DND-41 (cell line): Measurements from ENCODE around the gene UBASH3B.
"Not testable (repeated sequence)": the region's sequence is repeated elsewhere in the genome, so short reads cannot be mapped to it uniquely, and the experiment has no call there.

Experiments used
- ATAC-seq: fragments of 200-7000 bp; cut with Tn5 transposase; 3 replicates; pipeline ENCODE4 v1.9.1; 2021; ENCODE audit warnings: low read depth; ENCODE audit not compliant: insufficient read depth
- DNase-seq: peaks from one replicate; pipeline ENCODE4 v3.0.0-alpha.2; 2020
- H2AFZ ChIP-seq: 2 replicates; pipeline ENCODE4 v1.6.0; 2012; ENCODE audit warnings: low read depth, low read length
- H3K27ac ChIP-seq: 2 replicates; pipeline ENCODE4 v1.5.1; 2012; ENCODE audit warnings: low read length, inconsistent platforms
- H3K27me3 ChIP-seq: fragments of 200-600 bp; sonication (generic); 2 replicates; pipeline ENCODE4 v1.6.0; 2012; ENCODE audit warnings: low read length, mild to moderate bottlenecking, inconsistent platforms; ENCODE audit not compliant: insufficient read depth, poor library complexity
- H3K36me3 ChIP-seq: 2 replicates; pipeline ENCODE4 v1.5.1; 2012; ENCODE audit warnings: low read length, inconsistent platforms; ENCODE audit not compliant: insufficient read depth
- H3K4me1 ChIP-seq: 2 replicates; pipeline ENCODE4 v1.5.1; 2012; ENCODE audit warnings: mild to moderate bottlenecking, low read length; ENCODE audit not compliant: insufficient read depth
- H3K4me2 ChIP-seq: 2 replicates; pipeline ENCODE4 v1.6.0; 2012; ENCODE audit warnings: mild to moderate bottlenecking, moderate library complexity, low read length, inconsistent platforms; ENCODE audit not compliant: insufficient read depth
- H3K4me3 ChIP-seq, 2 experiments: fragments of 200-600 bp in 1 of 2; shearing (Covaris generic) in 1 of 2; 2 replicates each; pipeline ENCODE4 v1.5.1; 2012 to 2016; ENCODE audit warnings: inconsistent platforms in 2 of 2, low read length in 2 of 2, mild to moderate bottlenecking in 2 of 2, low read depth in 1 of 2, moderate library complexity in 1 of 2
- H3K79me2 ChIP-seq: 2 replicates; pipeline ENCODE4 v1.6.0; 2012; ENCODE audit warnings: low read length, inconsistent platforms; ENCODE audit not compliant: insufficient read depth
- H3K9ac ChIP-seq: 2 replicates; pipeline ENCODE4 v1.6.0; 2012; ENCODE audit warnings: low read depth, mild to moderate bottlenecking, inconsistent platforms, low read length, moderate library complexity
- H3K9me3 ChIP-seq: 2 replicates; pipeline ENCODE4 v1.5.1; 2012; ENCODE audit warnings: low read length, moderate library complexity, mild to moderate bottlenecking, inconsistent platforms; ENCODE audit not compliant: insufficient read depth, severe bottlenecking
- H4K20me1 ChIP-seq: 2 replicates; pipeline ENCODE4 v1.6.0; 2012; ENCODE audit warnings: low read length; ENCODE audit not compliant: insufficient read depth
- EZH2 ChIP-seq: IDR thresholded peaks from 3 replicates; pipeline ENCODE4 v1.6.1; 2012; ENCODE audit warnings: borderline replicate concordance, low read depth, mild to moderate bottlenecking, moderate library complexity, low read length, inconsistent platforms; ENCODE audit not compliant: severe bottlenecking
- TF ChIP-seq, protein P1 (sequence below): IDR thresholded peaks from 2 replicates; pipeline ENCODE4 v1.5.1; 2012; ENCODE audit warnings: borderline replicate concordance, low read length, moderate library complexity, mild to moderate bottlenecking; ENCODE audit not compliant: poor library complexity, severe bottlenecking; ENCODE audit errors: extremely low read depth

Gene UBASH3B

GRCh38 chr11:122820158-122820557 lies 164.6 kb downstream of the UBASH3B start:
- no peaks in the 10 kb centered on the region for H4K20me1 ChIP-seq
- ATAC-seq: no peak
- H3K4me3 ChIP-seq: no peak overlapping the region
- no peaks in the 10 kb centered on the region for H3K36me3 ChIP-seq
- H2AFZ ChIP-seq: no peak overlapping the region
- H3K4me1 ChIP-seq: no peaks in the 10 kb centered on the region
- TF ChIP-seq, protein P1, sequence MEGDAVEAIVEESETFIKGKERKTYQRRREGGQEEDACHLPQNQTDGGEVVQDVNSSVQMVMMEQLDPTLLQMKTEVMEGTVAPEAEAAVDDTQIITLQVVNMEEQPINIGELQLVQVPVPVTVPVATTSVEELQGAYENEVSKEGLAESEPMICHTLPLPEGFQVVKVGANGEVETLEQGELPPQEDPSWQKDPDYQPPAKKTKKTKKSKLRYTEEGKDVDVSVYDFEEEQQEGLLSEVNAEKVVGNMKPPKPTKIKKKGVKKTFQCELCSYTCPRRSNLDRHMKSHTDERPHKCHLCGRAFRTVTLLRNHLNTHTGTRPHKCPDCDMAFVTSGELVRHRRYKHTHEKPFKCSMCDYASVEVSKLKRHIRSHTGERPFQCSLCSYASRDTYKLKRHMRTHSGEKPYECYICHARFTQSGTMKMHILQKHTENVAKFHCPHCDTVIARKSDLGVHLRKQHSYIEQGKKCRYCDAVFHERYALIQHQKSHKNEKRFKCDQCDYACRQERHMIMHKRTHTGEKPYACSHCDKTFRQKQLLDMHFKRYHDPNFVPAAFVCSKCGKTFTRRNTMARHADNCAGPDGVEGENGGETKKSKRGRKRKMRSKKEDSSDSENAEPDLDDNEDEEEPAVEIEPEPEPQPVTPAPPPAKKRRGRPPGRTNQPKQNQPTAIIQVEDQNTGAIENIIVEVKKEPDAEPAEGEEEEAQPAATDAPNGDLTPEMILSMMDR: no peak
- no peak for TF ChIP-seq EZH2
- peaks cover 12% of the 10 kb centered on the region for H3K9me3 ChIP-seq
- DNase-seq: no peak
- H3K27me3 ChIP-seq: no peaks in the 10 kb centered on the region
- no peak overlapping the region for H3K9ac ChIP-seq
- H3K79me2 ChIP-seq: no peaks in the 10 kb centered on the region
- no peak overlapping the region for H3K27ac ChIP-seq
- no peak overlapping the region for H3K4me2 ChIP-seq

DNA sequence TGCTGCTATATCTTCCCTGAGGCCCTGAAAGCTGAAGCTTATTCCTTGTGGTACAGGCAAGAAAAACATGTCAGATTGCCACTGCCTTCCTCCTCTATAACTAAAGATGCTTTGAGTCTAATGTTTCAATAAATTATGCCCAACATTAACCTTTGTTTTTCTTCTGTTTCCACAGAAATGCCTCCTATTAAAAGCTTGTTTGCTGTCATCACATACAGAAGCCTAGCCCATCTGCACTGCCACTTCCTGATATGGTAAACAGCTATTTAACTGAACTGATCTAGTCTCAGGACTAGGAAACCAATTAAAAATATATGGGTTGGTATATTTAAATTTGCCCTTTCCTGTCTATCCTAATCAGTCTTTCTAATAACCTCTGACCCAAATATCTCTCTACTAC lies 165.6 kb downstream of the UBASH3B start:
- Histone ChIP-seq H3K79me2 (no peaks in the 10 kb centered on the region), H3K36me3 (no peaks in the 10 kb centered on the region), H2AFZ (no peak overlapping the region), H3K27ac (no peak overlapping the region), H3K9ac (no peak overlapping the region), H4K20me1 (no peaks in the 10 kb centered on the region), H3K4me3 (no peak overlapping the region), H3K9me3 (peaks cover 12% of the 10 kb centered on the region), H3K4me1 (no peaks in the 10 kb centered on the region), H3K27me3 (no peaks in the 10 kb centered on the region), H3K4me2 (no peak overlapping the region)
- DNase-seq (no peak), ATAC-seq (no peak)
- TF ChIP-seq, protein P1: no peak
- no peak for TF ChIP-seq EZH2

DNA sequence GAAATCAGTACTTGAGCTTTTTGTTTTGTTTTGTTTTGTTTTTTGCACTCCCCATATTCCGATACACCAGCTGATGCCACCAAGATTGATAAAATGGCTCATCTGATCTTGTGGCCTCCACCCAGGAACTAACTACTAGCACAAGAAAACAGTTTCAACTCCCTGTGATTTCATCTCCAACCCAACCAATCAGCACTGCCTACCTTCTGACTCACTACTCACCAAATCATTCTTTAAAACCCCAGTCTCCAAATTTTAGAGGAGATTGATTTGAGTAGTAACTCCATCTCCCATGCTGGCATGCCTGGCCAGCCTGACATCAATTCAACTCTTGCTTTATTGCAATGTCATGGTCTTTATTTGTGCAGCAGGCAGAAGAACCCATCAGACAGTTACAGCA lies 166.7 kb downstream of the UBASH3B start:
- Histone ChIP-seq H2AFZ (no peak overlapping the region), H3K4me3 (no peak overlapping the region), H3K4me1 (no peaks in the 10 kb centered on the region), H3K27me3 (no peaks in the 10 kb centered on the region), H3K27ac (no peak overlapping the region), H3K9me3 (peaks cover 12% of the 10 kb centered on the region), H4K20me1 (no peaks in the 10 kb centered on the region), H3K36me3 (no peaks in the 10 kb centered on the region), H3K9ac (no peak overlapping the region), H3K79me2 (no peaks in the 10 kb centered on the region), H3K4me2 (no peak overlapping the region)
- TF ChIP-seq, protein P1: no peak
- no peak for TF ChIP-seq EZH2
- no peak for ATAC-seq
- DNase-seq: no peak

GRCh38 chr11:122823564-122823963 lies 168.0 kb downstream of the UBASH3B start:
- Histone ChIP-seq H3K27me3 (no peaks in the 10 kb centered on the region), H2AFZ (no peak overlapping the region), H4K20me1 (no peaks in the 10 kb centered on the region), H3K4me1 (no peaks in the 10 kb centered on the region), H3K9me3 (peaks cover 11% of the 10 kb centered on the region), H3K36me3 (no peaks in the 10 kb centered on the region), H3K4me3 (no peak overlapping the region), H3K9ac (no peak overlapping the region), H3K4me2 (no peak overlapping the region), H3K27ac (no peak overlapping the region), H3K79me2 (no peaks in the 10 kb centered on the region)
- ATAC-seq (no peak), DNase-seq (no peak)
- TF ChIP-seq EZH2: no peak
- TF ChIP-seq, protein P1: no peak

DNA sequence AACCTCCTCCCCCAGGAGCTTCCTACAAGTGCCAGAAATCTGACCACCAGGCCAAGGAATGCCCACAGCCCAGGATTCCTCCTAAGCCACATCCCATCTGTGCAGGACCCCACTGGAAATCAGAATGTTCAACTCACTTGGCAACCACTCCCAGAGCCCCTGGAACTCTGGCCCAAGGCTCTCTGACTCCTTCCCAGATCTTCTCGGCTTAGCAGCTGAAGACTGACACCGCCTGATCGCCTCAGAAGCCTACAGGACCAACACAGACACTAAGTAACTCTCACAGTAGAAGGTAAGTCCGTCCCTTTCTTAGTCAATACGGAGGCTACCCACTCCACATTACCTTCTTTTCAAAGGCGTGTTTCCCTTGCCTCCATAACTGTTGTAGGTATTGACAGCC lies 173.8 kb downstream of the UBASH3B start:
- not testable (repeated sequence) for H3K4me2 ChIP-seq, H3K36me3 ChIP-seq, H3K27ac ChIP-seq, H3K4me3 ChIP-seq, H3K27me3 ChIP-seq, H3K9ac ChIP-seq, DNase-seq, H3K4me1 ChIP-seq, H3K79me2 ChIP-seq, ATAC-seq, H4K20me1 ChIP-seq, H3K9me3 ChIP-seq, H2AFZ ChIP-seq
